WI38 (cell line): ENCODE data around the gene BCL2.
"Not testable (repeated sequence)": the region's sequence is repeated elsewhere in the genome, so short reads cannot be mapped to it uniquely, and the experiment has no call there.

Experiments used
- H3K4me3 ChIP-seq: 2 replicates; pipeline ENCODE4 v1.5.1; 2011; ENCODE audit warnings: low read depth, mild to moderate bottlenecking, control low read depth, low read length
- CTCF ChIP-seq: IDR thresholded peaks from 2 replicates; pipeline ENCODE4 v1.5.1; 2012; ENCODE audit warnings: low read depth, mild to moderate bottlenecking, control low read depth, low read length

BCL2 gene

GRCh38 chr18:63195326-63196159 lies 124.0 kb downstream of the BCL2 start:
- TF ChIP-seq CTCF = no peak
- H3K4me3 ChIP-seq = no peak overlapping the region

GRCh38 chr18:63192885-63193349 lies 126.7 kb downstream of the BCL2 start:
- TF ChIP-seq CTCF = no peak
- no peak overlapping the region for H3K4me3 ChIP-seq

GRCh38 chr18:63192126-63192884 lies 127.3 kb downstream of the BCL2 start:
- no peak overlapping the region for H3K4me3 ChIP-seq
- TF ChIP-seq CTCF = no peak

- no peak for TF ChIP-seq CTCF
- H3K4me3 ChIP-seq = no peak overlapping the region
Measured at GRCh38 chr18:63191413-63191812, 128.2 kb downstream of the BCL2 start.

GRCh38 chr18:63190838-63191237 lies 128.7 kb downstream of the BCL2 start:
- H3K4me3 ChIP-seq = not testable (repeated sequence)

- H3K4me3 ChIP-seq = no peak overlapping the region
- TF ChIP-seq CTCF = no peak
Measured at GRCh38 chr18:63189817-63190216, 129.8 kb downstream of the BCL2 start.

- no peak overlapping the region for H3K4me3 ChIP-seq
- TF ChIP-seq CTCF = no peak
Measured at GRCh38 chr18:63189041-63189440, 130.5 kb downstream of the BCL2 start.
